Panc1 (cell line): Measurements from ENCODE around the gene BICRA. TPM values are rescaled to one million over a fixed set of nuclear protein-coding genes. Genes with fewer than 3 reads are reported as not detected.

ENCODE experiments used
- ATAC-seq: fragments of 200-7000 bp; cut with Tn5 transposase; 2 replicates; pipeline ENCODE4 v1.9.1; 2020; ENCODE audit warnings: mild to moderate bottlenecking, moderate library complexity
- BruUV-seq: library from RNA; stranded (reverse); fragments of 400-500 nt; replicated peaks from 2 replicates; lab custom pipeline; 2021; lab: Mats Ljungman, UMichigan
- CTCF ChIA-PET: fragments of 300-600 bp; sonication (Branson Sonifier 250); formaldehyde crosslinking; loops from one replicate; lab custom pipeline; 2022; ENCODE audit warnings: antibody characterized with exemption; lab: Charles Lee
- POLR2A ChIA-PET: fragments of 300-600 bp; sonication (Branson Sonifier 250); formaldehyde crosslinking; loops from one replicate; lab custom pipeline; 2022; ENCODE audit warnings: antibody characterized with exemption; lab: Charles Lee
- DNase-seq: peaks from one replicate; pipeline ENCODE4 v3.0.0-alpha.2; 2010; ENCODE audit warnings: low read depth, low spot score
- H3K27ac ChIP-seq: 2 replicates; pipeline ENCODE4 v1.5.1; 2011; ENCODE audit warnings: mild to moderate bottlenecking, low read length, inconsistent platforms
- H3K27me3 ChIP-seq: fragments of 200-500 bp; sonication (Bioruptor generic); 2 replicates; pipeline ENCODE4 v1.6.0; 2014; ENCODE audit warnings: low read length, inconsistent platforms; ENCODE audit not compliant: control insufficient read depth, insufficient read depth
- H3K36me3 ChIP-seq: fragments of 200-500 bp; sonication (Bioruptor generic); 2 replicates; pipeline ENCODE4 v1.5.1; 2014; ENCODE audit warnings: inconsistent platforms, mild to moderate bottlenecking, low read length, moderate library complexity; ENCODE audit not compliant: control insufficient read depth, insufficient read depth
- H3K4me1 ChIP-seq: 2 replicates; pipeline ENCODE4 v1.5.1; 2011; ENCODE audit warnings: inconsistent platforms, mild to moderate bottlenecking, low read length, moderate library complexity; ENCODE audit not compliant: control insufficient read depth, insufficient read depth
- H3K4me3 ChIP-seq, 2 experiments: 2 replicates each; pipeline ENCODE4 v1.5.1; 2011 to 2012; ENCODE audit warnings: low read depth in 2 of 2, low read length in 2 of 2, mild to moderate bottlenecking in 2 of 2, inconsistent platforms in 1 of 2, moderate library complexity in 1 of 2
- H3K9me3 ChIP-seq: fragments of 200-500 bp; sonication (Bioruptor generic); 2 replicates; pipeline ENCODE4 v1.5.1; 2014; ENCODE audit warnings: low read depth, mild to moderate bottlenecking, inconsistent platforms, low read length, moderate library complexity; ENCODE audit not compliant: control insufficient read depth, insufficient read depth
- POLR2AphosphoS5 ChIP-seq: IDR thresholded peaks from 2 replicates; pipeline ENCODE4 v1.6.1; 2012; ENCODE audit warnings: mild to moderate bottlenecking, low read depth, low read length, moderate library complexity
- SIN3A ChIP-seq: IDR thresholded peaks from 2 replicates; pipeline ENCODE4 v1.6.1; 2012; ENCODE audit warnings: low read depth, mild to moderate bottlenecking, low read length, moderate library complexity, borderline replicate concordance; ENCODE audit not compliant: insufficient read depth
- TCF7L2 ChIP-seq: IDR thresholded peaks from 2 replicates; pipeline ENCODE4 v1.6.1; 2011; ENCODE audit warnings: mild to moderate bottlenecking, low read depth, low read length, inconsistent platforms
- in situ Hi-C: cut with HindIII; loops from 2 replicates; pipeline ENCODE4 v1.10.0; 2016; ENCODE audit warnings: low sequenced_read_pairs, low pct_unique_long_range_greater_than_20kb
- intact Hi-C: fragments of 100-400 bp; cut with micrococcal nuclease; formaldehyde crosslinking; loops from one replicate; pipeline ENCODE4 v1.10.0; 2022; ENCODE audit not compliant: unreplicated experiment
- total RNA-seq: library from RNA; stranded (reverse); gene quantifications from one replicate; pipeline ENCODE4 v1.2.1, GENCODE V29; 2021; ENCODE audit not compliant: unreplicated experiment
- TF ChIP-seq, protein P1 (sequence below), 2 experiments: IDR thresholded peaks; 2 replicates each; pipeline ENCODE4 v1.6.1; 2011 to 2012; ENCODE audit warnings: low read depth in 2 of 2, control low read depth in 1 of 2, low read length in 1 of 2, mild to moderate bottlenecking in 1 of 2, moderate library complexity in 1 of 2; ENCODE audit not compliant: insufficient read depth in 1 of 2
- TF ChIP-seq, protein P2 (sequence below): fragments of 450-650 bp; IDR thresholded peaks from 2 replicates; pipeline ENCODE4 v1.5.1; 2017; ENCODE audit warnings: mild to moderate bottlenecking

BICRA gene
- total RNA-seq, 1 experiment from 2014 or later, result 13.7 TPM

DNA sequence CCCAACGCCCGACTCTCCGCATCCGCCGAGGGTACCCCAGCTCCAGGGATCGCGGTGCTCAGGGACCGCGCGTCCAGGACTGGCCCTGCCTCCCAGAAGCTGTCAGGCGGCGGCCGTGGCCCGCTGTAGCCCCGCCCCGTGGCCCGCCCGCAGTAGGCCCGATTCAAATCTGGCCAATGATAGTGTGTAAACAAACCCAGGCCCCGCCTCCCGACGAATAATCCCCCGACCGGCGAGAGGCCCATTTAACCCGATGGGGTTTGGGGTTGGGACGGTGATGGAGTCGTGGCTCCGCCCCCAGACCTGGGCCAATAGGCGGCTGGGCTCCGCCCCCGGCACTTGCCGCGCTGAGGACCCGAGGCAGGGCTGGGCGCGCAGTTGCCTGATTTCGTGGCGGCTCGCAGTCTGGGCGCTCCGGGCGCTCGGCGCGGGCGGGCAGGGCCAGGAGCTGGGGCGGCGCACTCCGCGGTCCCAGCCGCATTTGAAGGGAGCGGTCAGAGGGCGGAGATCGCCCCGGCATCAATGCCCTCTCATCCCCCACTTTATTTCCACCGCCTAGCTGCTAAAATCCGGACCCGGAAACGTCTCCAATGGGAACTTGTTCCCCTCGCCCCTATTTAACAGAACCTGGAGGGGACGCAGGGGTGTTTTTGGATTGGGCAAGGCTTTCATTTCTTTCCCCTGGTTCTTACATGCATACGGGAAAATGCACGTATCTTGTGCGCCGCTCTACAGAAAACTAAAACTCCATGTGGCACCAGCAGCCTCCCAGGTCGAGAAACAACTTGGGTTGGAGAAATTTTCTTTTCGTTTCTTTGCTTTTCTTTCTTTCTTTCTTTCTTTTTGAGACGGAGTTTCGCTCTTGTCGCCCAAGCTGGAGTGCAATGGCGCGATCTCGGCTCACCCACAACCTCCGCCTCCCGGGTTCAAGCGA lies 8.4 kb upstream of the BICRA start:
- ChIA-PET POLR2A (interaction anchor here (0.7 kb wide), 2 partner anchors 61 to 110 kb away, joined by 3 to 5 read pairs; no protein-coding TSS in a partner anchor), CTCF (interaction anchor here (0.6 to 0.7 kb wide), 4 partner anchors 97 to 316 kb away, joined by 3 to 7 read pairs (median 3); no protein-coding TSS in a partner anchor)
- peak; percentile 94 for ATAC-seq
- H3K4me1 ChIP-seq, result peaks cover 8% of the 10 kb centered on the region
- H3K27me3 ChIP-seq, result no peaks in the 10 kb centered on the region
- TSS peak; percentile 94 for BruUV-seq
- peak; percentile 85 for DNase-seq
- intact Hi-C loops, result loop anchor here (10.0 kb wide), 1 partner anchor 86 kb away; the partner anchor contains the start of gene NAPA
- H3K9me3 ChIP-seq, result no peaks in the 10 kb centered on the region
- H3K36me3 ChIP-seq, result no peaks in the 10 kb centered on the region
- H3K4me3 ChIP-seq, result peak overlapping the region; percentile 66 to 81
- peak overlapping the region; percentile 84 for H3K27ac ChIP-seq
- peak; percentile 58; the same call in 1 of the 2 replicates for TF ChIP-seq POLR2AphosphoS5
- no peak for TF ChIP-seq TCF7L2
- in situ Hi-C loops, result no loop called here

DNA sequence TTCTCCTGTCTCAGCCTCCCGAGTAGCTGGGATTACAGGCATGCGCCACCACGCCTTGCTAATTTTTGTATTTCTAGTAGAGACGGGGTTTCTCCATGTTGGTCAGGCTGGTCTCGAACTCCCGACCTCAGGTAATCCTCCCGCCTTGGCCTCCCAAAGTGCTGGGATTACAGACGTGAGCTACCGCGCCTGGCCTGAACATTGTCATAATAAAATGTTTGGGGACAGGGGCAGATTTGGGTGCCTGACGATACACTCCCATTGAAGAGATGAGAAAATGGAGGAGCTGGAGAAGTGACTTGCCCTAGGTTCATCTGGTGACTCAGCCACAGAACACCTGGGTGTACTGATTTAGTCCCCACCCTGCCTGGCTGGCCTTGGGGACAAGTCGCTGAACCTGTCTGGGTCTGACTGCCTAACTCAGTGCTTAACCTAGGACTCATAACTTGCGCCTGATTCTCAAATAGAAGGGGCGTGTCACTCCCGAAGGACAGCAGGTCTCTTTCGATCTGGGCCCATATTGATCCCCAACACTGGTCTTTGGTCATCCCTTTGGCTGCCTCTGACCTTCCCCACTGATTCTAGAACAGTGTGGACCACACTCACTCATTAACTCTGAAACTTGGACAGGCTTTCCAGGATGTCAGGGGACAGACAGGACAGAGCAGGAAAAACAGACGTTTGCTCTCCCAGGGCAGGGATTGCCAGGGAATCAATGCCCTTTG lies 7.6 kb upstream of the BICRA start:
- in situ Hi-C loops (no loop called here), intact Hi-C loops (loop anchor here (10.0 kb wide), 1 partner anchor 87 kb away; the partner anchor contains the start of gene NAPA)
- DNase-seq (no peak), ATAC-seq (no peak)
- H3K4me3 ChIP-seq, result peak overlapping the region; percentile 66 to 81
- H3K4me1 ChIP-seq, result peaks cover 8% of the 10 kb centered on the region
- TF ChIP-seq SIN3A, result no peak
- no peak for TF ChIP-seq POLR2AphosphoS5
- TF ChIP-seq, protein P1, sequence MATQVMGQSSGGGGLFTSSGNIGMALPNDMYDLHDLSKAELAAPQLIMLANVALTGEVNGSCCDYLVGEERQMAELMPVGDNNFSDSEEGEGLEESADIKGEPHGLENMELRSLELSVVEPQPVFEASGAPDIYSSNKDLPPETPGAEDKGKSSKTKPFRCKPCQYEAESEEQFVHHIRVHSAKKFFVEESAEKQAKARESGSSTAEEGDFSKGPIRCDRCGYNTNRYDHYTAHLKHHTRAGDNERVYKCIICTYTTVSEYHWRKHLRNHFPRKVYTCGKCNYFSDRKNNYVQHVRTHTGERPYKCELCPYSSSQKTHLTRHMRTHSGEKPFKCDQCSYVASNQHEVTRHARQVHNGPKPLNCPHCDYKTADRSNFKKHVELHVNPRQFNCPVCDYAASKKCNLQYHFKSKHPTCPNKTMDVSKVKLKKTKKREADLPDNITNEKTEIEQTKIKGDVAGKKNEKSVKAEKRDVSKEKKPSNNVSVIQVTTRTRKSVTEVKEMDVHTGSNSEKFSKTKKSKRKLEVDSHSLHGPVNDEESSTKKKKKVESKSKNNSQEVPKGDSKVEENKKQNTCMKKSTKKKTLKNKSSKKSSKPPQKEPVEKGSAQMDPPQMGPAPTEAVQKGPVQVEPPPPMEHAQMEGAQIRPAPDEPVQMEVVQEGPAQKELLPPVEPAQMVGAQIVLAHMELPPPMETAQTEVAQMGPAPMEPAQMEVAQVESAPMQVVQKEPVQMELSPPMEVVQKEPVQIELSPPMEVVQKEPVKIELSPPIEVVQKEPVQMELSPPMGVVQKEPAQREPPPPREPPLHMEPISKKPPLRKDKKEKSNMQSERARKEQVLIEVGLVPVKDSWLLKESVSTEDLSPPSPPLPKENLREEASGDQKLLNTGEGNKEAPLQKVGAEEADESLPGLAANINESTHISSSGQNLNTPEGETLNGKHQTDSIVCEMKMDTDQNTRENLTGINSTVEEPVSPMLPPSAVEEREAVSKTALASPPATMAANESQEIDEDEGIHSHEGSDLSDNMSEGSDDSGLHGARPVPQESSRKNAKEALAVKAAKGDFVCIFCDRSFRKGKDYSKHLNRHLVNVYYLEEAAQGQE (IDR thresholded peaks at IDR 0.05; ENCODE audit: insufficient read depth in 1 of 2, low read depth in 2 of 2, low read length in 1 of 2), result no peak
- TF ChIP-seq, protein P2, sequence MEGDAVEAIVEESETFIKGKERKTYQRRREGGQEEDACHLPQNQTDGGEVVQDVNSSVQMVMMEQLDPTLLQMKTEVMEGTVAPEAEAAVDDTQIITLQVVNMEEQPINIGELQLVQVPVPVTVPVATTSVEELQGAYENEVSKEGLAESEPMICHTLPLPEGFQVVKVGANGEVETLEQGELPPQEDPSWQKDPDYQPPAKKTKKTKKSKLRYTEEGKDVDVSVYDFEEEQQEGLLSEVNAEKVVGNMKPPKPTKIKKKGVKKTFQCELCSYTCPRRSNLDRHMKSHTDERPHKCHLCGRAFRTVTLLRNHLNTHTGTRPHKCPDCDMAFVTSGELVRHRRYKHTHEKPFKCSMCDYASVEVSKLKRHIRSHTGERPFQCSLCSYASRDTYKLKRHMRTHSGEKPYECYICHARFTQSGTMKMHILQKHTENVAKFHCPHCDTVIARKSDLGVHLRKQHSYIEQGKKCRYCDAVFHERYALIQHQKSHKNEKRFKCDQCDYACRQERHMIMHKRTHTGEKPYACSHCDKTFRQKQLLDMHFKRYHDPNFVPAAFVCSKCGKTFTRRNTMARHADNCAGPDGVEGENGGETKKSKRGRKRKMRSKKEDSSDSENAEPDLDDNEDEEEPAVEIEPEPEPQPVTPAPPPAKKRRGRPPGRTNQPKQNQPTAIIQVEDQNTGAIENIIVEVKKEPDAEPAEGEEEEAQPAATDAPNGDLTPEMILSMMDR, result no peak
- TF ChIP-seq TCF7L2, result no peak
- CTCF ChIA-PET, result no interaction called here
- H3K36me3 ChIP-seq, result no peaks in the 10 kb centered on the region
- POLR2A ChIA-PET, result interaction anchor here (0.7 kb wide), 1 partner anchor 61 kb away, joined by 3 read pairs; no protein-coding TSS in a partner anchor
- H3K27me3 ChIP-seq, result no peaks in the 10 kb centered on the region
- BruUV-seq, result no TSS peak
- H3K9me3 ChIP-seq, result no peaks in the 10 kb centered on the region
- H3K27ac ChIP-seq, result peak overlapping the region; percentile 83
